ENCODE data around the gene STAT3. TPM values are rescaled to one million over a fixed set of nuclear protein-coding genes. Genes with fewer than 3 reads are reported as not detected.
A peak's percentile ranks its signal among the peaks of the same experiment; 100 is the strongest.

STAT3 gene
- total and polyA plus RNA-seq, 2 of the 13 experiments (the other 11 are each of a cell fraction or from before 2014, with no cell fraction given) = 61.8 to 62.4 TPM

DNA sequence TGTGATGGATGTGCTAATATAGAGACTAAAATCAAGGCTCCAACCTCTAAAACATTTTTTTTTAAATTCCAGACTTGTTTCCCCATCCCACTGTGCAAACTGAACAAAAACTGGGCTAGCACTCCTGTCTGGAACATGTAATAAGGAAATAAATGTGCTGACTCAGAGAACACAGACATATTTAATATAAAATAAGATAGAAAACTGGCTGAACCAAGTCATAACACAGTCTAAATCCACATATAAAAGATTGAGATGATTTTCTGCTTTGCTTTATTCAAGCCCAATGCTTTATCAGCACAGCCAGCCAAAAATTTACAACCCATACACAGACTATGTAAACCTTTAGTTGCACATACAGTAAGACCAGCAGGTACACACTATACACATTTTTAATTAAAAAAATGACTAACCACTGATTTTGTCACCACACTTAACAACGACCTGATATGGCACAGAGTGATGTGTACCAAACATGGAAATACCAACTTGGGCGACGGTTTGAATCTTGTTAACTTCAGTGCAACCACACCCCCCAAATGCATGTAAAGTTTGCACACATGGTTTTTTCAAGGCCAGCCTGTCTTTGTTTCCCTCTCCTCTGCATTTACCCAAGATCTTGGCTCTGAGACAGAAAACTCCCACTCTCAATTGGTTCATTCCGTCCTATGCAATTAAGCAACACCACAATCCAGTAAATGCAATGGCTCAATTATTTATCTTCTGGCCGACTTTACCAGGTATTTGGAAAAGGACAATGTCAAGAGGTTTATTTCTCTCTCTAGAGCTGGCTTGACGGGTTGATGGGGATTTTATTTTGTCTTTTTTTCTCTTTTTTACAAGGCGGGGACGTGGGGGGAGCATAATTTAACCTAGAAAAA is 1.2 kb downstream of the STAT3 start (continued):
- TF ChIP-seq ZNF205 (CRISPR knock-in tag; IDR thresholded peaks at IDR 0.05) (0 out of 2 replicates have a peak, but pooled peaks have one; percentile 43), SNRNP70 (IDR thresholded peaks at IDR 0.05; ENCODE audit: low read depth, low read length) (no peak), MAFK (conservative IDR thresholded peaks at IDR 0.05 in 1 of 2, IDR thresholded peaks at IDR 0.05 in 1 of 2; ENCODE audit: low read length in 2 of 2) (peak; percentile 76 to 90), SIX1 (CRISPR knock-in tag; IDR thresholded peaks at IDR 0.05; ENCODE audit: borderline replicate concordance) (no peak), TBX2 (CRISPR knock-in tag; IDR thresholded peaks at IDR 0.05; ENCODE audit: borderline replicate concordance) (no peak), SP5 (CRISPR knock-in tag; IDR thresholded peaks at IDR 0.05; ENCODE audit: borderline replicate concordance, low read depth) (peak; percentile 52; the same call in 1 of the 2 replicates), PHB2 (IDR thresholded peaks at IDR 0.05; ENCODE audit: partially characterized antibody) (no peak), ZSCAN9 (CRISPR knock-in tag; IDR thresholded peaks at IDR 0.05; ENCODE audit: borderline replicate concordance) (peak; percentile 83; the same call in 1 of the 2 replicates), GTF2F1 (IDR thresholded peaks at IDR 0.05; ENCODE audit: low read length) (no peak), TAF15 (IDR thresholded peaks at IDR 0.05; ENCODE audit: low read depth, low read length, poor library complexity, severe bottlenecking) (no peak), SRSF1 (optimal IDR thresholded peaks at IDR 0.05; ENCODE audit: low read depth, low read length) (no peak), MAZ (IDR thresholded peaks at IDR 0.05; ENCODE audit: borderline replicate concordance, low read depth, low read length) (no peak), MAZ (CRISPR knock-in tag; IDR thresholded peaks at IDR 0.05; ENCODE audit: low read depth) (no peak), MTA1 (CRISPR knock-in tag; IDR thresholded peaks at IDR 0.05; ENCODE audit: borderline replicate concordance) (no peak), ZNF34 (CRISPR knock-in tag; IDR thresholded peaks at IDR 0.05; ENCODE audit: borderline replicate concordance) (no peak), ATRX (CRISPR knock-in tag; IDR thresholded peaks at IDR 0.05; ENCODE audit: borderline replicate concordance) (no peak), YEATS4 (CRISPR knock-in tag; IDR thresholded peaks at IDR 0.05; ENCODE audit: borderline replicate concordance) (no peak), ZNF83 (CRISPR knock-in tag; IDR thresholded peaks at IDR 0.05; ENCODE audit: borderline replicate concordance) (no peak), HOXA5 (CRISPR knock-in tag; IDR thresholded peaks at IDR 0.05) (0 out of 2 replicates have a peak, but pooled peaks have one; percentile 27)
- TF ChIP-seq, protein P1, sequence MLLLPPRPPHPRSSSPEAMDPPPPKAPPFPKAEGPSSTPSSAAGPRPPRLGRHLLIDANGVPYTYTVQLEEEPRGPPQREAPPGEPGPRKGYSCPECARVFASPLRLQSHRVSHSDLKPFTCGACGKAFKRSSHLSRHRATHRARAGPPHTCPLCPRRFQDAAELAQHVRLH (CRISPR knock-in tag; IDR thresholded peaks at IDR 0.05; ENCODE audit: borderline replicate concordance, low read depth) = 0 out of 2 replicates have a peak, but pooled peaks have one; percentile 13
- TF ChIP-seq, protein P2, sequence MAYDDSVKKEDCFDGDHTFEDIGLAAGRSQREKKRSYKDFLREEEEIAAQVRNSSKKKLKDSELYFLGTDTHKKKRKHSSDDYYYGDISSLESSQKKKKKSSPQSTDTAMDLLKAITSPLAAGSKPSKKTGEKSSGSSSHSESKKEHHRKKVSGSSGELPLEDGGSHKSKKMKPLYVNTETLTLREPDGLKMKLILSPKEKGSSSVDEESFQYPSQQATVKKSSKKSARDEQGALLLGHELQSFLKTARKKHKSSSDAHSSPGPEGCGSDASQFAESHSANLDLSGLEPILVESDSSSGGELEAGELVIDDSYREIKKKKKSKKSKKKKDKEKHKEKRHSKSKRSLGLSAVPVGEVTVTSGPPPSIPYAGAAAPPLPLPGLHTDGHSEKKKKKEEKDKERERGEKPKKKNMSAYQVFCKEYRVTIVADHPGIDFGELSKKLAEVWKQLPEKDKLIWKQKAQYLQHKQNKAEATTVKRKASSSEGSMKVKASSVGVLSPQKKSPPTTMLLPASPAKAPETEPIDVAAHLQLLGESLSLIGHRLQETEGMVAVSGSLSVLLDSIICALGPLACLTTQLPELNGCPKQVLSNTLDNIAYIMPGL (CRISPR knock-in tag; IDR thresholded peaks at IDR 0.05; ENCODE audit: borderline replicate concordance in 1 of 2, low read depth in 1 of 2) = peak in 1 of 2 experiments; percentile 11; a peak in 1 of 4 replicates
- TF ChIP-seq, protein P3, sequence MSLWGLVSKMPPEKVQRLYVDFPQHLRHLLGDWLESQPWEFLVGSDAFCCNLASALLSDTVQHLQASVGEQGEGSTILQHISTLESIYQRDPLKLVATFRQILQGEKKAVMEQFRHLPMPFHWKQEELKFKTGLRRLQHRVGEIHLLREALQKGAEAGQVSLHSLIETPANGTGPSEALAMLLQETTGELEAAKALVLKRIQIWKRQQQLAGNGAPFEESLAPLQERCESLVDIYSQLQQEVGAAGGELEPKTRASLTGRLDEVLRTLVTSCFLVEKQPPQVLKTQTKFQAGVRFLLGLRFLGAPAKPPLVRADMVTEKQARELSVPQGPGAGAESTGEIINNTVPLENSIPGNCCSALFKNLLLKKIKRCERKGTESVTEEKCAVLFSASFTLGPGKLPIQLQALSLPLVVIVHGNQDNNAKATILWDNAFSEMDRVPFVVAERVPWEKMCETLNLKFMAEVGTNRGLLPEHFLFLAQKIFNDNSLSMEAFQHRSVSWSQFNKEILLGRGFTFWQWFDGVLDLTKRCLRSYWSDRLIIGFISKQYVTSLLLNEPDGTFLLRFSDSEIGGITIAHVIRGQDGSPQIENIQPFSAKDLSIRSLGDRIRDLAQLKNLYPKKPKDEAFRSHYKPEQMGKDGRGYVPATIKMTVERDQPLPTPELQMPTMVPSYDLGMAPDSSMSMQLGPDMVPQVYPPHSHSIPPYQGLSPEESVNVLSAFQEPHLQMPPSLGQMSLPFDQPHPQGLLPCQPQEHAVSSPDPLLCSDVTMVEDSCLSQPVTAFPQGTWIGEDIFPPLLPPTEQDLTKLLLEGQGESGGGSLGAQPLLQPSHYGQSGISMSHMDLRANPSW (CRISPR knock-in tag; IDR thresholded peaks at IDR 0.05; ENCODE audit: borderline replicate concordance) = no peak
